GM19328 (cell line): Measurements from ENCODE around the gene OR6A2.

Source experiments
- ATAC-seq: cut with Tn5 transposase; IDR thresholded peaks from one replicate; pipeline ENCODE4 v1.9.1; 2021; ENCODE audit warnings: mild to moderate bottlenecking, moderate library complexity; ENCODE audit not compliant: unreplicated experiment

OR6A2 gene

GRCh38 chr11:6757373-6757967, 42.0 kb downstream of the OR6A2 start:
- no peak for ATAC-seq

GRCh38 chr11:6755953-6756347, 43.5 kb downstream of the OR6A2 start:
- ATAC-seq, result no peak

- no peak for ATAC-seq
These were observed 44.1 kb downstream of the OR6A2 start for GRCh38 chr11:6755303-6755952.

GRCh38 chr11:6747097-6747668, 52.3 kb downstream of the OR6A2 start:
- no peak for ATAC-seq

- peak; percentile 7 for ATAC-seq
These were observed 52.9 kb downstream of the OR6A2 start for GRCh38 chr11:6746626-6747025.

- peak; percentile 76 for ATAC-seq
These were observed 53.3 kb downstream of the OR6A2 start for GRCh38 chr11:6746086-6746618.

GRCh38 chr11:6745465-6746015, 53.9 kb downstream of the OR6A2 start:
- ATAC-seq, result peak; percentile 56

GRCh38 chr11:6745018-6745417, 54.5 kb downstream of the OR6A2 start:
- ATAC-seq, result no peak

GRCh38 chr11:6742260-6742659, 57.2 kb downstream of the OR6A2 start:
- ATAC-seq, result no peak
